Urinary bladder (tissue), 4 donors: Measurements from ENCODE around the gene TM4SF4. TPM values are rescaled to one million over a fixed set of nuclear protein-coding genes. Genes with fewer than 3 reads are reported as not detected.

Experiments
- DNase-seq: peaks from one replicate; pipeline ENCODE4 v3.0.0-alpha.2; 2015; ENCODE audit errors: extremely low spot score
- H3K27ac ChIP-seq: one replicate; pipeline ENCODE4 v1.5.1; 2013; ENCODE audit warnings: low read depth, mild to moderate bottlenecking, moderate library complexity
- H3K36me3 ChIP-seq: one replicate; pipeline ENCODE4 v1.6.1; 2013; ENCODE audit warnings: mild to moderate bottlenecking, moderate library complexity; ENCODE audit not compliant: insufficient read depth
- H3K4me1 ChIP-seq: one replicate; pipeline ENCODE4 v1.6.1; 2013; ENCODE audit warnings: mild to moderate bottlenecking, moderate library complexity; ENCODE audit not compliant: insufficient read depth
- H3K4me3 ChIP-seq: one replicate; pipeline ENCODE4 v1.5.1; 2013; ENCODE audit warnings: low read depth, low read length
- WGBS: extraction: QIAGEN DNeasy Blood & Tissue Kit; methylation state at CpG from one replicate; pipeline ENCODE4 v1.1.7; 2013; 5-methylcytosine and 5-hydroxymethylcytosine counted together
- polyA plus RNA-seq: library from polyadenylated mRNA; stranded (reverse); fragments of 200-250 nt; gene quantifications from one replicate; pipeline ENCODE4 v1.2.3, GENCODE V29; 2013
- total RNA-seq: library from RNA; depleted of rRNA; stranded (reverse); fragments of >200 nt; gene quantifications from one replicate; pipeline ENCODE4 v1.2.3, GENCODE V29; 2014
- donor health status: healthy with polysubstance abuse.
- donor health status: healthy.

TM4SF4 gene
- total and polyA plus RNA-seq, 2 donors, result 0.05 TPM; not detected in 1

DNA sequence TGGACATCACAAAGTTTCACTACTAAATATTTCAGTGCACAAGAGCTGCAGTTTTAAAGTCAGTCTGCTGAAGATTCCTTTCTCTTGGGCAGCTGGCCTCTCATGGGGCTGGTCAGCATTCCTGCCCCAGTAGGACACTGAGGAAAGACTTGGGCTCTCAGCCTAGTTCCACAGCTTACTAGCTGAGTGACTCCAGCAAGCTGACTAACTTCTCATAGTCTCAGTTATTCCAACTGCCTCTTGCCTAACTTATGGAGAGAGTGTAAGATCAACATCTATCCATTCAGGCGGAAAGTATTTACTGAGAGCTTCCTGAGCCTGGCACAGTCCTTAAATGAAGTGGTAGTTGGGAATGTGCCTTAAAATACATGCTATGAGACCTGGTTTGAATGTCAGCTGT, 27.0 kb downstream of the TM4SF4 start:
- H3K36me3 ChIP-seq, result no peaks in the 10 kb centered on the region
- WGBS, result 89% methylated on average over 1 of the region's 1 CpG
- H3K4me3 ChIP-seq, result no peak overlapping the region
- H3K27ac ChIP-seq, result no peak overlapping the region
- no peak for DNase-seq
- H3K4me1 ChIP-seq, result no peaks in the 10 kb centered on the region

DNA sequence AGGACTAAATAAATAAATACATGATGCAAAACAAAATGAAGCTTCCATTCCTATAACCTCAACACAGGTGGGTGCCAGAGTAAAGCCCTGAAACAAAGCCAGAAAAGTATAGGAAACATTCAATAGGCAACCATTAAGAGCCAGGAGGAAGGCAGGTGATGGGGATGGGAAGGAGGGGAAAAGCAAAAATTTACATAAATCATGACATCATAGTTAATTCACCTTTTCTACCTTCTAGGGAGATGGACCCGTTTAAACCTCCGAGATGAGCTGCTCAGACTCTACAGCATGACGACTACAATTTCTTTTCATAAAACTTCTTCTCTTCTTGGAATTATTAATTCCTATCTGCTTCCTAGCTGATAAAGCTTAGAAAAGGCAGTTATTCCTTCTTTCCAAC, 27.9 kb downstream of the TM4SF4 start:
- H3K4me1 ChIP-seq, result no peaks in the 10 kb centered on the region
- no peak for DNase-seq
- H3K27ac ChIP-seq, result no peak overlapping the region
- no peak overlapping the region for H3K4me3 ChIP-seq
- H3K36me3 ChIP-seq, result no peaks in the 10 kb centered on the region
- 62% methylated on average over 3 of the region's 3 CpGs for WGBS

DNA sequence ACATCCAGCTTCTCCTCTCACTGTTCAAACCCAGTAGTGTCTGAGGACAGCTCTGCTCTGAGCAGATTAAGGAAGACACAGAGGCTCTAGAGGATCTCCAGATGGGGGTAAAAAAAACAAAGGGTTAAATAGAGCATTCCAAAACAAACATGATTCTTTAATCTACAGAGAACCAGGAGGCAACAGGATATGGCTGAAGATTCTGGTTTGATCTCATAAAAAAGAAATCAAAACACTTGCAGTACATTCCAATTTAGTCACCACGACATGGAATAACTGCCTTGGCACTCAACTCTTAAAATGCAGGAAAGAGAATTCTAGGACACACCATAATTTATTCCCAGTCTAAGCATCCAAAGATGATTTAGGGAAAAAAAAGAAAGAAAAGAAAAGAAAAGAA, 32.0 kb downstream of the TM4SF4 start:
- 14% methylated on average over 1 of the region's 1 CpG for WGBS
- DNase-seq, result no peak
- Histone ChIP-seq H3K4me3 (no peak overlapping the region), H3K27ac (no peak overlapping the region), H3K4me1 (no peaks in the 10 kb centered on the region), H3K36me3 (no peaks in the 10 kb centered on the region)

DNA sequence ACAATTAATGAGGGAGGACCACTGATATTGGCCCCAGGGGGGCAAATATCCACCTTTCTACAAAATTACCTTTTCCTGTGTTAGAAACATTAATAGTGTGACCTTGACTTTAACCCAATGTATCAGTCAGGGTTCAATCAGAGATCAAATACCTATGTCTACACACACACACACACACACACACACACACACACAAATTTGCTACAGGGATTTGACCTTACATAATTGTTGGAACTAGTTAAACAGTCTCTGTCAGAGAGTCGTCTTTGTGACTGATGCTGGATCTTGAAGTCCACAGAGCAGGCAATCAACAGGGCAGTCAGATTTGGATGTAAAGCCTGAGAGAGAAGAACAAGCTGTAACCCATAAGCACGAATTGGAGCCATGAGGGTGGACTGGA, 32.5 kb downstream of the TM4SF4 start:
- Histone ChIP-seq H3K36me3 (no peaks in the 10 kb centered on the region), H3K4me1 (no peaks in the 10 kb centered on the region), H3K4me3 (no peak overlapping the region), H3K27ac (no peak overlapping the region)
- DNase-seq, result no peak
- 54% methylated on average over 2 of the region's 2 CpGs for WGBS

DNA sequence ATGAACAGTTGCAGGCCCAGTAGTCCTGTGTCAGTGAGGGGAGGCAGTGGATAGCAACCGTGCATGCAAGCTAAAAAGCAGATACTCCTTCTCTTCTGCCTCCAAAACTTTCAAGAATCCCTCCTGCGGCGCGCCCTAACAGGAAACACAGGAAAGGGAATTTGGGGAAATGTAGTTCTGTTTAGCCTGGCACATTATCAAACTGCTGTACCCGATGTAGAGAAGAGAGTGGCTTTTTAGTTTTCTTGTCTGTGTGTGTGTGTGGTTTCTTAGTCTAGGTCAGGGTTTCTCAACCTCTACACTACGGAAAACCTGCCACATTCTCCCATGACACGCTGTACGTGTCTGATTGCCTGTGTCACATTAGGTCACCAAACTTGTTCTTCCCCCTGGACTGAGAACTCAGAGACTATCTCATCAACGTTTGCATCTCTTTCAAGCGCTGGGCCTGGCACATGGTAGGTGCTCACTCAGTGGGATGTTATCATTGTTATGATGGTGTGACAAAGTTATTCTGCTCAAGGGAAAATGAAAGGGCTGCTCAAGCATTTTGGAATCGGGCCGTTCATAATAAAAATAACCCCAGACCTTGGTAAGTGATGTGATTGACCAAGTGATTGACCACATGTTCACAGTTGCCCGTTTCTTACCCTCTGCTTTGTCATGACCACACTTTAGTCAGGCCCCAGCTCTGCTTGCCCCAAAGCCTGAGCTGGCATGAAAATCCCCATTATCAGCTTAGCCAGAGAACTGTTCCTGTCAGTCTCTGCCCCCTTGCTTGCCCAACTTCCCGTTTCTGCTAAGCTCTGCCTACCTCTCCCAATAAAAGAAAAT, 33.2 kb downstream of the TM4SF4 start:
- Histone ChIP-seq H3K36me3 (no peaks in the 10 kb centered on the region), H3K4me1 (no peaks in the 10 kb centered on the region), H3K4me3 (no peak overlapping the region), H3K27ac (no peak overlapping the region)
- no peak for DNase-seq
- WGBS, result 56% methylated on average over 14 of the region's 14 CpGs

DNA sequence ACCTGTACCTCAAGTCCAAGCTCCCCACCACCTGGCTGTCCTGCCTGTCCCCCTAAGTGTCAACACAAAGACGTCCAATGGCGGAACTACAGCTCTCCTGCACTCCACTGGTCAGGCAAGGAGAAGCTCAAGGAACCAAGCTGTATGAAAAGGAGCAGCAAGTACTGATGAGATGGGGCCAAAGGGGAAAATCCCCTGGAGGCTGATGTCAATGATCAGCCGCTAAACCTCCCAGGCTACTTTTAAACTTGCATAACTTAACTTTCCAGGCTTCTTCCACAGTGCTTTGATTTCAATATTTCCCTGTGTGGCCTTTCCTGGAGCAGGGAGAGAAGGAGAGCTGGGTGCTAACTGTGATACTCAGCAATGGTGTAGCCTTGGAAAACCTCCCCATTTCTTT, 35.0 kb downstream of the TM4SF4 start:
- DNase-seq, result no peak
- Histone ChIP-seq H3K4me1 (no peaks in the 10 kb centered on the region), H3K27ac (no peak overlapping the region), H3K4me3 (no peak overlapping the region), H3K36me3 (no peaks in the 10 kb centered on the region)
- WGBS, result 94% methylated on average over 3 of the region's 3 CpGs

DNA sequence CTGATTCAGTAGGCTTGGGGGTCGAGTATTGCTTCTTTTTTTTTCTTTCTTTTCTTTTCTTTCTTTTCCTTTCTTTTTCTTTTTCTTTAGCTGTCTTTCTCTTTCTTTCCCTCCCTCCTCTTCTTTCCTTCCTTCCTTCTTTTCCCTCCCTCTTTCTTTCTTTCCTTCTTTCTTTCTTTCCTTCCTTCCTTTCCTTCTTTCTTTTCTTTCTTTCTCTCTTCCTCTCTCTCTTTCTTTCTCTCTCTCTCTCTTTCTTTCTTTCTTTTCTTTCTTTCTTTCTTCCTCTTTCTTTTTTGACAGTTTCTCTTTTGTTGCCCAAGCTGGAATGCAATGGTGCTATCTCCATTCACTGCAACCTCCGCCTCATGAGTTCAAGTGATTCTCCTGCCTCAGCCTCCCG, 36.0 kb downstream of the TM4SF4 start:
- H3K4me1 ChIP-seq, result no peaks in the 10 kb centered on the region
- no peak overlapping the region for H3K27ac ChIP-seq
- DNase-seq, result no peak
- H3K36me3 ChIP-seq, result no peaks in the 10 kb centered on the region
- WGBS, result 94% methylated on average over 3 of the region's 3 CpGs
- H3K4me3 ChIP-seq, result no peak overlapping the region

DNA sequence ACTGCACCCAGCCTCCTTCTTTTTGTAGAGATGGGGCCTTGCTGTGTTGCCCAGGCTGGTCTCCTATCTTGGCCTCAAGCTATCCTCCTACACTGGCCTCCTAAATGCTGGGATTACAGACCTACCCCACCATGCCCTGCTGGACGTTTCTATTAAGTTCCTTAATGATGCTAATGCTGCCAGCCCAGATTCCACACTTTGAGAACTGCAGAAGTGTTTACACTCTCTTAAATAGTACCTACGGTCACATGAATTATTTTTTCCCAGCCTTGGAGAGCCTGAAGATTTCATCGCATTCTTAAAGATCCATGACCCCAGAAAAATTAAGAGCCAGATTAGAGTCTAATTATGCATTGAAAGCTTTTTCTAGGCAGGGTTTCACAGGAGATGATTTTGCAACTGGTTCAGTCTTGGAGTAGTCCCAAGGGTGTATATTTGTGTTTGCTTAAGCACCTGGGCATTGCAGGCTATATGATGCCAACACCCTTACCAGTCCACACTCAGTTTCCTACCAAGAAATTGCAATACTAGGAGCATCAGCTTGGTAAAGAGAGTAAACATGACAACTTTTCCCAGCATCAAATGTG, 36.6 kb downstream of the TM4SF4 start:
- no peak overlapping the region for H3K4me3 ChIP-seq
- no peak overlapping the region for H3K27ac ChIP-seq
- H3K36me3 ChIP-seq, result no peaks in the 10 kb centered on the region
- no peak for DNase-seq
- H3K4me1 ChIP-seq, result no peaks in the 10 kb centered on the region
- 79% methylated on average over 3 of the region's 3 CpGs for WGBS

DNA sequence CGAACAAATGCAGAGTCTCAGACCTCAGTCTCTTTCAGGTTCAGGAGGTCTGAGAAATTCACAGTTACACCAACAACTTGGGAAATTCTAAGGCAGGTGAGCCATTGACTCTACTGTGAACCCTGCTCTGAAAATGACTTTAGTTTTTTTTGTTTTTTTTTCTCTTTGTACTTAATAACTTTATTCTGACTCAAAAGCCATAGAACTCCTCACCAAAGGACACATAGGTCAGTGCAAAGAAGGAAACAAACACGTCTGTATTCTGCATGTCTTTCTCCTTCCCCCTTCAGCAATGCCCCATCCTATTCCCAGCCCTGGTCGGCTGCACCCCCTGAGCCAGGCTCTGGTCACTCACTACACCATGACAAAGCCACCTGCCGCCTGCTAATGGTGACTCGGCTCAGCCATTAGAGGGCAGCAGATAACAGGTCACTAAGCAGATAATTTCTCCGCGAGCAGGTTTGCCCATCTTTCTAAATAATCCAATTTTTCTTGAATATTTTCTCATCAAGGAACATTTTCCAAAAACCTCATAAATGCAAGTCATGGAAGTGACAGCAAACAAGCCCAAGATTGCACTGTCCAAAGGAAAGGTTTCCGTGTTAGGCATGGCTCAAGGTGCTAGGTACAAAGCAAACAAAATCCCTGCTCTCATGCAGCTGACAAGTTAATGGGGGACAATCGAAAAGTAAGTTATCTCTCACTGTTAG, 37.7 kb downstream of the TM4SF4 start:
- Histone ChIP-seq H3K36me3 (no peaks in the 10 kb centered on the region), H3K27ac (no peak overlapping the region), H3K4me1 (no peaks in the 10 kb centered on the region), H3K4me3 (no peak overlapping the region)
- no peak for DNase-seq
- WGBS, result 16% methylated on average over 9 of the region's 9 CpGs

DNA sequence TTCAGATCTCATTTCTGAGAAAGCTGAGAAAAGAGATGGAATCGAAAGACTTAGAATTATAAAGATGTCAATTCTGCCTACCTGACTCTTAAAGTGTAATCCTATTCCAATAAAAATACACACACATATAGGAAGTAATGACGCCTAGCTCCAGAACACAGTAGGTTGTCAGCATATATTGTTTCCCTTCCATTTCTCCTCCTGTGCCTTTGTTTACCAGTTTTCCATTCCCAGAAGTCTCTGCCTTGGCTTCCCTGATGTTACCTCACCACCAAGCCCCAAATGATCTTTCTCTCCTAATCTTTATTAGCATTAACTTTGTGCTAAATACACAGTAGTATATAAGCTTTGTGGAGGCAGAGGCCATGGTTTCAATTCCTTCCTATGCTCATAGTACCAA, 40.0 kb downstream of the TM4SF4 start:
- 72% methylated on average over 2 of the region's 2 CpGs for WGBS
- Histone ChIP-seq H3K36me3 (no peaks in the 10 kb centered on the region), H3K4me3 (no peak overlapping the region), H3K4me1 (no peaks in the 10 kb centered on the region), H3K27ac (no peak overlapping the region)
- no peak for DNase-seq

DNA sequence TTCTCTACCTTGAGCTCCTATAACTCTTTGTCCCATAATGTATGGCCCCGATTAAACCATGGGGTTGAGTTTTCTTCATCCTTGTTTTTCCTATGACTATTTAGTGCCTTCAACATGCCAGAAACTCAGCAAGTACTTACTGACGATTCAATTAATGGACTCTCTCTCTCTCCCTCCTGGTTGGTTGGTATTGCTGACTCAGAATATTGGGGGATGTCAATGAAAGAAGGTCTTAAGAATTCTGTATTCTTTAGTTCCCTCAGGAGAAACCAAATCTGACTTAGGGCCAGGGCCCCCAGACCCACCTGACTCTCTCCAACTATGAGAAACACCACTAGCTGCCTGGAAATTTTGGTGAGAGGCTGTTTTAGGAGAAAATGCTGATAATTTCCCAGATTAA, 40.8 kb downstream of the TM4SF4 start:
- 83% methylated on average over 2 of the region's 2 CpGs for WGBS
- no peak for DNase-seq
- Histone ChIP-seq H3K4me3 (no peak overlapping the region), H3K27ac (no peak overlapping the region), H3K4me1 (no peaks in the 10 kb centered on the region), H3K36me3 (no peaks in the 10 kb centered on the region)

DNA sequence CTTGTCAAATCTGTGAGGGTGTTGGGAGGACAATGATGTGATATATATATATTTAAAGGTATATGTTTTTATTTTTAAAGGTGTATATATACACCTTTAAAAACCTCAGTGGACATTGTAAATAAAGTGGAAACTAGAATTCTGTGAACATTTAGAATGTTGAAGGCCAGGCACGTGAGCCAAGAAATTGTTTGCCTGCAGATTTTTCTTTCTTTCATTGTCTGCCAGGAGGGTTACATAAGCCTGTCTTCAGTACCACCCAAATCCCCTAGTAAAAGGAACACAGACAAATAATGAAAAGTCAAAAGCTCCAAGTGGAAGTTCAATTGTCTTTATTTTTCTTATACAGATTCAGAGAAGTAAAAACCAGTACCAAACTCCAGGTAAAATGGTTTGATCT, 42.4 kb downstream of the TM4SF4 start:
- H3K4me1 ChIP-seq, result no peaks in the 10 kb centered on the region
- no peak overlapping the region for H3K4me3 ChIP-seq
- DNase-seq, result no peak
- H3K36me3 ChIP-seq, result no peaks in the 10 kb centered on the region
- 25% methylated on average over 1 of the region's 1 CpG for WGBS
- no peak overlapping the region for H3K27ac ChIP-seq

DNA sequence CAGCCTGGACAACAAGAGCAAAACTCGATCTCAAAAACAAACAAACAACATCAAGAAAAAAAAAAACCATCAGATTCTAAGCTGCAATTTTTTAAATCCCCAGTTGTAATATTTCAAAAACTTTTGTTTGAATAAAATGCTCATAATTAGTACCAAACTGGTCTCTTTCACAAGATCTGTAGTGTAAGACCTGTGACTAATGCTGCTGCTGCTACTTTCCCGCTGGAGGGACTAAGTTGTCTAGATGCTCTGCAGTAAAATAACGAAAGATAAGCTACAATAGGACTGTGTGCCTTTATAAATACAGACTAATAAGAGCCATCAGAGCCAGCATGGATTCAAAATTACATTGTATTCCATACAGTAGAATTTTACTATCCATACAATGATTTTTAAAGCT, 45.4 kb downstream of the TM4SF4 start:
- Histone ChIP-seq H3K4me3 (no peak overlapping the region), H3K27ac (no peak overlapping the region), H3K4me1 (no peaks in the 10 kb centered on the region), H3K36me3 (no peaks in the 10 kb centered on the region)
- 77% methylated on average over 3 of the region's 3 CpGs for WGBS
- no peak for DNase-seq
